B cell (primary cell): ENCODE measurements around the gene TSPAN18.

ENCODE experiments used
- EZH2 ChIP-seq: IDR thresholded peaks from 2 replicates; pipeline ENCODE4 v1.6.1; 2012; ENCODE audit warnings: borderline replicate concordance, low read depth, mild to moderate bottlenecking, moderate library complexity, low read length; ENCODE audit not compliant: insufficient read depth, poor library complexity, severe bottlenecking
- TF ChIP-seq, protein P1 (sequence below): fragments of 200-600 bp; IDR thresholded peaks from one replicate; pipeline ENCODE4 v1.8.0; 2022; ENCODE audit warnings: antibody characterized with exemption, mild to moderate bottlenecking

DNA sequence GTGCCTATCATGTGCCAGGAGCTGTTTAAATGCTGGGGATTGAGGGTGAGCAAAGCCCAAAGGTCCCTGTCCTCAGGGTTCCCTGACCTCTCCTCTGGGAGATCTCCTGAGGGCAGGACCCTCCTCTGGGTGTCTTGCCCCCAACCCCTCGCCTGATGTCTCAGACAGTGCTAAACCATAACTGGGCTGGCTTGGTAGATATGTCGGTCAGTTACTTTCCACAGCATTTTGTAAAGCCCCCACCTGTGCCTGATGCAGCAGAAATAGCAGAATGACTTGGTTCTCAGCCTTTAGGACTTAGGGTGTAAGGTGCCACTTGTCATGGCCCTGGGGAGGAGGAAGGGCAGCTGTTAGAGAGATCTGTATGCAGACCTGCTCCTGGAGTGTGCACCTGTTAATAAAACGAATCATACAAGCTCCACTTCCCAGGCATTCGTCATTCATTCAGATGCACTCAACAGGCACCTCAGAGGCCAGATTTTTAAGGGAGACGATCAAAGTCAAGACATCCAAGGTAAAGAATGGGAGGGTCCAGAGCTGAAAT, 135.9 kb downstream of the TSPAN18 start:
- TF ChIP-seq, protein P1, sequence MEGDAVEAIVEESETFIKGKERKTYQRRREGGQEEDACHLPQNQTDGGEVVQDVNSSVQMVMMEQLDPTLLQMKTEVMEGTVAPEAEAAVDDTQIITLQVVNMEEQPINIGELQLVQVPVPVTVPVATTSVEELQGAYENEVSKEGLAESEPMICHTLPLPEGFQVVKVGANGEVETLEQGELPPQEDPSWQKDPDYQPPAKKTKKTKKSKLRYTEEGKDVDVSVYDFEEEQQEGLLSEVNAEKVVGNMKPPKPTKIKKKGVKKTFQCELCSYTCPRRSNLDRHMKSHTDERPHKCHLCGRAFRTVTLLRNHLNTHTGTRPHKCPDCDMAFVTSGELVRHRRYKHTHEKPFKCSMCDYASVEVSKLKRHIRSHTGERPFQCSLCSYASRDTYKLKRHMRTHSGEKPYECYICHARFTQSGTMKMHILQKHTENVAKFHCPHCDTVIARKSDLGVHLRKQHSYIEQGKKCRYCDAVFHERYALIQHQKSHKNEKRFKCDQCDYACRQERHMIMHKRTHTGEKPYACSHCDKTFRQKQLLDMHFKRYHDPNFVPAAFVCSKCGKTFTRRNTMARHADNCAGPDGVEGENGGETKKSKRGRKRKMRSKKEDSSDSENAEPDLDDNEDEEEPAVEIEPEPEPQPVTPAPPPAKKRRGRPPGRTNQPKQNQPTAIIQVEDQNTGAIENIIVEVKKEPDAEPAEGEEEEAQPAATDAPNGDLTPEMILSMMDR, result no peak
- TF ChIP-seq EZH2, result no peak
